GM21528 (cell line): ENCODE data around the gene WFDC1.

Source experiments
- ATAC-seq: cut with Tn5 transposase; IDR thresholded peaks from one replicate; pipeline ENCODE4 v1.9.1; 2021; ENCODE audit warnings: mild to moderate bottlenecking, moderate library complexity; ENCODE audit not compliant: unreplicated experiment, low FRiP score

WFDC1 gene

DNA sequence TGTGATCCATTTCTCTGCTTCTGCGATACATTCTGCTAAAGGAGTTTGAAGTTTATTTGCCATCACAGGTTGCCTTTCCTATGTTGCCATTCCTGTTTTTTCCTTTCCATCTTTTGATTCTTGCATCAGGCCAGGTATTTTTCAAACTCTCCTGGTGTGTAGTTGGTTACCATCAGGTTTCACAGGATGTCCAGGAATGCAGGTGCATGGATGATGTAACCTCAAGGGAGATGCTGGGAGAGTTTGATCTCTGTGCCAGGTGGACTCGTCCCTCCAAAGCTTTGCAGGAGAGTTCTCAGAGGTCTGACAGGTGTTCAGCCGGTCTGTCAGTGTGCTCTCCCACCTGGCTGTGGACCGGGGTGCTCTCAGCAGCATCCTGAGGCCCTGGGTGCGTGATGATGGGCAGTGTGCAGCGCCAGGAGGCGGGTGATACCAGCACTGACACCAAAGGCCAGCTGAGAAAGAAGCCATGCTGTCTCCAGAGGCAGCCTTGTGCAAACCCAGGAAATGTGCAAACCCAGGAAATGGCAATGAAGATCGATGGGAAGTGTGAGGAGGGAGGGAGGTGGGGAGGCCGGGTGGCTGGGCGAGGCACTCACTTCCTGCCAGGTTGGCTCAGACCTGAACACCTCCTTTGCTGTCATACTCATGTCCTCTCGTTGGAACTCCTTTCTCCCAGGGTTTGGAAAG, 75.4 kb downstream of the WFDC1 start:
- ATAC-seq: no peak

DNA sequence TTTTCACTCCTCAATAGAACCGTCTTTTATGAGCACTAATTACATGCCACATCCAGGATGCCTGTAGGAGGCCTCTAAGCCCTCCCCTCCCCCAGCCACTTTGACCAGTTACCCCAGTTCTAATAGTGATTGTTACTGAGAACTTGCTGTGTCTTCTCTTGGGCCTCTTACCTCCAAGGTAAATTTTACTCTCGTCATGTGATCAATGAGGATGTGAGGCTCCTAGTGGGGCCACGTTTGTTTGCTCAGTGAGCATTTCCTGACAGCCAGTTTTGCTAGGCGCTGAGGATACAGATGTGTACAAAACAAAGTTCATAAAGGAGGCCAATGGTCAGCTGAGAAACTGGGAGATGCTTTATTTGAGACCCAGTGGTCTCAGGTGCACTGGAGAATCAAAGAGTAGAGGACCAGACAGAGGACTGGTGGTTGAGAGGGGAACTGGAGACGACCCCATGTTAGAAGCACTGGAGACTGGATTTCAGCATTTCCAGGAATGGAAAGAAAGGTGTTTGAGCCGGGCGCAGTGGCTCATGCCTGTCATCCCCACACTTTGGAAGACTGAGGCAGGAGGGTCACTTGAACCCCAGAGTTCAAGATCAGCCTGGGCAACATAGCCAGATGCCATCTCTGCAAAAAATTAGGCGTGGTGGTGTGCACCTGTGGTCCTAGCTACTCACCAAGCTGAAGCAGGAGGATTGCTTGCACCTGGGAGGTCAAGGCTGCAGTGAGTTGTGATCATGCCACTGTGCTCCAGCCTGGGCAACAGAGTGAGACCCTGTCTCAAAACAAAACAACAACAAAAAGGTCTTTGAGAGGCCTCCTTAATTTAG, 76.3 kb downstream of the WFDC1 start:
- ATAC-seq: no peak

DNA sequence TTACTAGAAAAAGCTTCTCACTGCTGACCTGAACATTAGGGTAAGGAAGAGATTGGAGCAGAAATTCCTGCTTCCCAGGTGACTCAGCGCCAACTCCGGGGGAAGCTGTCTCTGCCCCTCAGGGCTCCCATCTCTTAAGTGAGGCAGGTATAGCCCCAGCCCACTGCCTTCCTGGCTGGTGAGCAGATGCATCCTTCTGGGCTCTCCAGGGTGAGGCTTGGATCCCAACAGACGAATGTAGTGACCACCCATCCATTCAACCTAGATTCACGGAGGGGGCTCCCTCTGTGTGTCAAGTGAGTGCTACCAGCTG, 76.8 kb downstream of the WFDC1 start:
- ATAC-seq: no peak

DNA sequence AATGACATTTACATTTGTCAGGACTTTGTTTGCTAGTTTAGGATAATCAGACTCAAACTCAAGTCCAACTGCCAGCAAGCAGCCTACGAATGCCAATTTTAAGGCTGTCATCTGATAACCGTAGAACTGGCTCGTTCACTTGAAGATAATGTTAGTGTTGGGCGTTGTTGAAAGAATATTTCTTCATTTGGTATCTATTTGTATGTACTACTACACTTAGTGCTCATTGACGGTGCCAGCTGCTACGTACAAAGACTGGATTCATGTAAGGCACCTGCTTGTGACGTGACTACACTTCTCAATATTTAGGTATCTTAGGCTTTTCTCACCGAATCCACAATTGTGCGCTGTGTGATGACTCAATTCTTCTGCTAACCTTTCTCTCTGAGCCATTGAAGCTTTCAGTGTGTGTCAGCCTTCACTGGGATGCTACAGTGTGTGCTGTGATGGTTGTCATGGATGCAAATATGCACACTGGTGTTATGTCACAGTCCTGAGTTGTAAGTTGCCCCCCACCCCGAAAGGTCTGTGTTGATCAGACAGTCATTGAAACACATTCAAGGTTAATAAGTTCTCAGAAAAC, 79.3 kb downstream of the WFDC1 start:
- ATAC-seq: no peak

DNA sequence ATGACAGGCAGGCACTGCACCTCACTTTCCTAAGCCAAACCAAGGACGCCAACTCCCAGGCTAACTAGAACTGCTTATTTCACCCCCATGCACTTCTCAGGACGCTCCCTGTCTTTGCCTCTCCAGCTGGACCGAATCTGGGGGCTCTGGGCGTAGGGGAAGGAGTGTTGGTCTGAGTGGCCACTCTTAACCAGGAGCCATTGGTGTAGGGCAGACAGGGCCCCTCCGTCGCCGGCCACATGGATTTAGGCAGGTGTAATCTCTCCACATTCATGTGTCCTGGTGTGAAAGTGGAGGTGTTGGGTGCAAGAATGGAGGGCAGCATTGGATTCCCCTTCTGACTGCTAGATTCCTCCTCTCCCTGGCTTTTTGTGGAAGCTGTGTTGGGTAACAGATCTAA, 83.4 kb downstream of the WFDC1 start:
- no peak for ATAC-seq

DNA sequence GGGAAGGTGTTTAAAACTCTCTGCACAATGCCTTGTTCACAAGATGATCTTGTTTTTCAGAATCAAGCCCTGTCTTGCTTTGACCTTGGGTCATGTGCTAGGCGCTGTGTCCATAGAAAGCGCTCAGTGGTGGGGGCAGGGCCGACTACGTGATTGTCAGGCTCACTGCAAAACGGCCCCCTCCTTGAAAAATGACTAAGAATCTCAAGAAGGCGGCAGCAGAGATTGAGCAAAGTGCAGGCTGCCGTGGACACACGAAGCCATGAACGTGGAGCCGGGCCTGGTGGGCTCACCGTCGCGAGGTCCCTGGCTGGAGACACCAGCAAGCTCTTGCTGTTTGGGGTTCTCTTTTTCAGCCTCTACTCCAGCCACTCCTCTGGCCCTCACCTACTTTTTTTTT, 83.9 kb downstream of the WFDC1 start:
- no peak for ATAC-seq

DNA sequence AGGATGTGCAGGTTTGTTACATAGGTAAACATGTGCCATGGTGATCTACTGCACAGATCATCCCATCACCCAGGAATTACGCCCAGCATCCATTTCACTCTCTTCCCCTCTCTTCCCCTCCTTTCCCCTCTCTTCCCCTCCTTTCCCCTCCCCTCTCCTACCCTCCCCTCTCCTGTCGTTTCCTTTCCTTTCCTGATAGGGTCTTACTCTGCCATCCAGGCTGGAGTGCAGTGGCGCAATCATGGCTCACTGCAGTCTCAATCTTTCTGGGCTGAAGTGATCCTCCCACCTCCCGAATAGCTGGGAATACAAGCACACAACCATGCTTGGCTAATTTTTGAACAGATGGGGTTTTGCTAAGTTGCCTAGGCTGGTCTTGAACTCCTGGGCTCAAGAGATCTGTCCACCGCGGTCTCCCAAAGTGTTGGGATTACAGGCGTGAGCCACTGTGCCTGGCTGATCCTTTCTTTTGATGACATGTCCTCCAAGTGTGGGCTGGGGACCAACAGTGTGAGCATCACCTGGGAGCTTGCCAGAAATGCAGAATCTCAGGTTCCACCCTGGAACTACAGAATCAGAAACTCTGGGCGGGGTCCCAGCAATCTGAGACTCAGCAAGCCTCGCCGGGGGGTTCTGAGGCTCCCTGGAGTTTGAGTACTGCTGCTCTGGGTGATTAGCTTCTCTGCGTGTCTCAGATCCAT, 84.5 kb downstream of the WFDC1 start:
- ATAC-seq: no peak
